Mucosa of descending colon (tissue), 3 donors: Measurements from ENCODE around the gene TRMT13. TPM values are rescaled to one million over a fixed set of nuclear protein-coding genes. Genes with fewer than 3 reads are reported as not detected.

ENCODE experiments used
- ATAC-seq: fragments of 200-7000 bp; cut with Tn5 transposase; one replicate; pipeline ENCODE4 v1.9.1; 2020; ENCODE audit warnings: mild to moderate bottlenecking, moderate library complexity
- DNase-seq, 3 donors: peaks; one replicate each; pipeline ENCODE4 v3.0.0-alpha.2; 2020
- H3K36me3 ChIP-seq: fragments of 200-600 bp; one replicate; pipeline ENCODE4 v1.8.0; 2021; ENCODE audit warnings: low read depth, mild to moderate bottlenecking
- H3K4me1 ChIP-seq: fragments of 200-600 bp; one replicate; pipeline ENCODE4 v1.8.0; 2021; ENCODE audit warnings: low read depth, mild to moderate bottlenecking
- H3K4me3 ChIP-seq: fragments of 200-600 bp; one replicate; pipeline ENCODE4 v1.8.0; 2021; ENCODE audit warnings: mild to moderate bottlenecking
- H3K9me3 ChIP-seq: fragments of 200-600 bp; one replicate; pipeline ENCODE4 v1.8.0; 2021; ENCODE audit warnings: mild to moderate bottlenecking
- intact Hi-C, 2 donors: fragments of 100-400 bp; cut with DNase I in 1 of 2; cut with micrococcal nuclease in 1 of 2; formaldehyde crosslinking; loops; one replicate each; pipeline versions ENCODE4 v1.11.0 to v1.11.1; 2022; cut with DNase I, micrococcal nuclease
- total RNA-seq, 3 donors: library from RNA; stranded (reverse); fragmentation: NEBNext Ultra II Directional in 2 of 3; extraction: Animal tissue kit (Norgen Biotek cat#: 25700) in 2 of 3; gene quantifications; one replicate each; pipeline versions ENCODE4 v1.2.1 to v1.2.4, GENCODE V29; 2021 to 2023
- TF ChIP-seq, protein P1 (sequence below): fragments of 200-600 bp; IDR thresholded peaks from one replicate; pipeline ENCODE4 v1.8.0; 2022; ENCODE audit warnings: antibody characterized with exemption, mild to moderate bottlenecking
- donor health status: DM: no; HTN: no; CAD: no; lungs with moderate emphysema.
- donor health status: DM: no; HTN: no; CAD: no.
- donor health status: DM: no; HTN: yes; CAD: no.

Gene TRMT13
- total RNA-seq, 3 donors from 2014 or later, result 10.9 to 19.4 (median 14.4) TPM

- DNase-seq (no peak), ATAC-seq (no peak)
- no peaks in the 10 kb centered on the region for H3K36me3 ChIP-seq
- H3K4me3 ChIP-seq, result no peak overlapping the region
- intact Hi-C loops, result no loop called here
- H3K4me1 ChIP-seq, result no peaks in the 10 kb centered on the region
- TF ChIP-seq, protein P1, sequence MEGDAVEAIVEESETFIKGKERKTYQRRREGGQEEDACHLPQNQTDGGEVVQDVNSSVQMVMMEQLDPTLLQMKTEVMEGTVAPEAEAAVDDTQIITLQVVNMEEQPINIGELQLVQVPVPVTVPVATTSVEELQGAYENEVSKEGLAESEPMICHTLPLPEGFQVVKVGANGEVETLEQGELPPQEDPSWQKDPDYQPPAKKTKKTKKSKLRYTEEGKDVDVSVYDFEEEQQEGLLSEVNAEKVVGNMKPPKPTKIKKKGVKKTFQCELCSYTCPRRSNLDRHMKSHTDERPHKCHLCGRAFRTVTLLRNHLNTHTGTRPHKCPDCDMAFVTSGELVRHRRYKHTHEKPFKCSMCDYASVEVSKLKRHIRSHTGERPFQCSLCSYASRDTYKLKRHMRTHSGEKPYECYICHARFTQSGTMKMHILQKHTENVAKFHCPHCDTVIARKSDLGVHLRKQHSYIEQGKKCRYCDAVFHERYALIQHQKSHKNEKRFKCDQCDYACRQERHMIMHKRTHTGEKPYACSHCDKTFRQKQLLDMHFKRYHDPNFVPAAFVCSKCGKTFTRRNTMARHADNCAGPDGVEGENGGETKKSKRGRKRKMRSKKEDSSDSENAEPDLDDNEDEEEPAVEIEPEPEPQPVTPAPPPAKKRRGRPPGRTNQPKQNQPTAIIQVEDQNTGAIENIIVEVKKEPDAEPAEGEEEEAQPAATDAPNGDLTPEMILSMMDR, result no peak
- no peaks in the 10 kb centered on the region for H3K9me3 ChIP-seq
Measured at GRCh38 chr1:100101564-100101963, 31.4 kb upstream of the TRMT13 start.

DNA sequence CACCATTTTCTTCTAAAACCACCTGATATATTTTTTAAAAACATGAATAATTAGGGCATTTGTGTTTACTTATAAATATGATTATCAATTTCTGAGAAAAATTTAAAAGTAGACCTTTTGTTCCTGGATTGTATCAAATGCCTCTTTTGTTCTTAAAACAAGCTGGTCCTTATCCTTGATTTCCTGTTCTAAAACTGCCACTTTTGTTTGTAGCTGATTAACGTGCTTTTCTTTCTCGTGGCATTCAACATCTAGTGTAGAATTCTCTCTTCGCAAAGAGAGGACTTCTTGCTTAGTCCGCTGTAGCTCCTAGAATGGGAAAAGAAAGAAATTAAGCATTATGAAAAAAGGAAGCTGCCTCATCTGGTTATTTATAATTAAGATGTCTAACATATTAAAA lies 25.3 kb upstream of the TRMT13 start:
- intact Hi-C loops, result no loop called here
- DNase-seq (no peak), ATAC-seq (no peak)
- no peaks in the 10 kb centered on the region for H3K4me1 ChIP-seq
- H3K4me3 ChIP-seq, result no peak overlapping the region
- H3K9me3 ChIP-seq, result no peaks in the 10 kb centered on the region
- H3K36me3 ChIP-seq, result no peaks in the 10 kb centered on the region
- TF ChIP-seq, protein P1, result no peak

DNA sequence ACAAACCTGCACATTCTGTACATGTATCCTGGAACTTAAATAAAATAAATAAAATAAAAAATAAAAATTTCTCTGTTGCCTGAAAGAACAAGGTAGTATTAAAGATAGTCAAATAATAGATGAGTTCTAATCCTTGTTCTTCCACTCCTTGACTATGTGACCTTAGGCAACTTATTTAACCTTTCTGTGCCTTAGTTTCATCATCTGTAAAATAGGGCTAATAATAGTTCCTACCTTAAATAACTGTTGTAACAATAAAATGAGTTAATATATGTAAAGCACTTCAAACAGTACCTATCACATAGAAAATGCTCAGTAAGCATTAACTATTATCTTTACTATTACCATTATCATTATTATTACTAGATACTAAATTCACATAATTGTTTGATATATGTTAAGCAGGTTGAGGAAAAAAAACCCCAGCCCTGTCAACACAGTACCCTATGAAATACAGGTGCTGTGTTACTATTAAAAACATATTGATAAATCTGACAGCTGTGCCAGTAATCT lies 23.4 kb upstream of the TRMT13 start:
- Histone ChIP-seq H3K4me1 (no peaks in the 10 kb centered on the region), H3K9me3 (no peaks in the 10 kb centered on the region), H3K4me3 (no peak overlapping the region), H3K36me3 (no peaks in the 10 kb centered on the region)
- ATAC-seq (no peak), DNase-seq (no peak)
- TF ChIP-seq, protein P1, result no peak
- intact Hi-C loops, result no loop called here

GRCh38 chr1:100115524-100115923 lies 17.4 kb upstream of the TRMT13 start:
- Histone ChIP-seq H3K4me1 (no peaks in the 10 kb centered on the region), H3K9me3 (no peaks in the 10 kb centered on the region), H3K4me3 (no peak overlapping the region), H3K36me3 (no peaks in the 10 kb centered on the region)
- ATAC-seq (no peak), DNase-seq (no peak)
- intact Hi-C loops, result no loop called here
- TF ChIP-seq, protein P1, result no peak

DNA sequence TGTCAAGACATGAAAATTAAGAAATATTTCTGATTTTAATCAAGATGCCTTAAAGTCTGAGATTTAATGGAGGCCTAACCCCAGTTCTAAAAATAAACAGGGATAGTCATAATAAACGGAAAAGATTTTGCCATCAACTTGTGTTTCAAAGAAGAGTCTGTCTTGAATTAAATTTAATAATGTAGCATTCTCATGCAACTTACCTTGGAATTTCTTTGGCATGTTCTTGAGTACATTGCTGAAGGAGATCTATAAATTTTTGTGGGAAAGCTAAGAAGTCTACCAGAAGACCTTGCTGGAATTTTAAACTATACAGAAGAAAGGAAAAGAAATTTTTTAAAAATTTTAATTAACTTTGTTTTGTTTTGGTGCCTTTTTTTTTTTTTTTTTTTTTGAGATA lies 10.8 kb upstream of the TRMT13 start:
- intact Hi-C loops, result no loop called here
- TF ChIP-seq, protein P1, result no peak
- no peaks in the 10 kb centered on the region for H3K4me1 ChIP-seq
- H3K36me3 ChIP-seq, result no peaks in the 10 kb centered on the region
- DNase-seq (no peak), ATAC-seq (no peak)
- H3K4me3 ChIP-seq, result no peak overlapping the region
- no peaks in the 10 kb centered on the region for H3K9me3 ChIP-seq

GRCh38 chr1:100127226-100127625 lies 5.7 kb upstream of the TRMT13 start:
- peaks cover 9% of the 10 kb centered on the region for H3K4me1 ChIP-seq
- intact Hi-C loops, result no loop called here
- H3K4me3 ChIP-seq, result no peak overlapping the region
- H3K9me3 ChIP-seq, result no peaks in the 10 kb centered on the region
- DNase-seq (no peak), ATAC-seq (no peak)
- TF ChIP-seq, protein P1, result no peak
- no peaks in the 10 kb centered on the region for H3K36me3 ChIP-seq
